ENCODE results near the gene TDP1.

DNA sequence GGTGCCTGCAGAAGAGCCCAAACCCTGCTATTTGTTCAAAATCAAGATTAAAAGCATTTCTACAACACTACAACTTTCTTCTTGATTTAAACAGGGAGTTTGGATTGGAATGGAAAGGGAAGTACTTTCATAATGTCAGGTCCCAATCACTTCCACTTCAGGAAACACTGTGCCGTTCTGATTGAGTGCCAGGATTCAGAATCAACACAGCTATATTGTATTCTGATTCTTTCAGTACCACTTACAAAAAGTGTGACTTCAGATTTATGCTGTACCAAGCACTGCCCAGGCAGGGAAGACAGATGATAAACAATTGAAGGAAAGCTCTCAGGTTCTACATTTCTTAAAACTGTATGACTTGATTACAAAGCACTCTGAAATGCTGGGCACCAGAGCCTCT lies 3.2 kb downstream of the TDP1 start:
- TF ChIP-seq, protein P1, sequence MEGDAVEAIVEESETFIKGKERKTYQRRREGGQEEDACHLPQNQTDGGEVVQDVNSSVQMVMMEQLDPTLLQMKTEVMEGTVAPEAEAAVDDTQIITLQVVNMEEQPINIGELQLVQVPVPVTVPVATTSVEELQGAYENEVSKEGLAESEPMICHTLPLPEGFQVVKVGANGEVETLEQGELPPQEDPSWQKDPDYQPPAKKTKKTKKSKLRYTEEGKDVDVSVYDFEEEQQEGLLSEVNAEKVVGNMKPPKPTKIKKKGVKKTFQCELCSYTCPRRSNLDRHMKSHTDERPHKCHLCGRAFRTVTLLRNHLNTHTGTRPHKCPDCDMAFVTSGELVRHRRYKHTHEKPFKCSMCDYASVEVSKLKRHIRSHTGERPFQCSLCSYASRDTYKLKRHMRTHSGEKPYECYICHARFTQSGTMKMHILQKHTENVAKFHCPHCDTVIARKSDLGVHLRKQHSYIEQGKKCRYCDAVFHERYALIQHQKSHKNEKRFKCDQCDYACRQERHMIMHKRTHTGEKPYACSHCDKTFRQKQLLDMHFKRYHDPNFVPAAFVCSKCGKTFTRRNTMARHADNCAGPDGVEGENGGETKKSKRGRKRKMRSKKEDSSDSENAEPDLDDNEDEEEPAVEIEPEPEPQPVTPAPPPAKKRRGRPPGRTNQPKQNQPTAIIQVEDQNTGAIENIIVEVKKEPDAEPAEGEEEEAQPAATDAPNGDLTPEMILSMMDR (IDR thresholded peaks at IDR 0.05 in 8 of 11, conservative IDR thresholded peaks at IDR 0.05 in 3 of 11) = no peak
- no peak for TF ChIP-seq POLR2A (IDR thresholded peaks at IDR 0.05)

Data from spleen (tissue), 7 donors.